ENCODE data around the gene TBC1D3.
"Not testable (repeated sequence)": the region's sequence is repeated elsewhere in the genome, so short reads cannot be mapped to it uniquely, and the experiment has no call there.

Gene TBC1D3

DNA sequence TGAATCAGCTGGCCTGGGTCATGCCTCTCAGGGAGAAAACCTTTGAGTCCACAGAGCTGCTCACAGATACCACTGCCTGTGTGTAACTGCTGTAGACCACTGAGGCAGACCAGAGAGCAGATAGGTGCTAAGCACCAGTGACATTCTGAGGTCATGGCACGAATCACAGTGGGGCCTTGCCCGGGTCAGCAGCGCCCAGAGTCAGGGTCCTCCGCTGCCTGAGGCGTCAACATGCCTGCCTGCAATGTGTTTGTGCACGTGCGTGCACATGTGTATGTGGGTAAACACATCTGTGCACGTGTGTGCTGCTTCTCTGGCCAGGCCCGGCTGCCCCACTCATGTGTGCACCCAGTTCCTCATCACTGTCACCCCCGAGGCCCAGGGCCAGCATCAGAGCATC lies at the start of gene TBC1D3:
Gene TBC1D3, minus strand, starts transcription at position 101 of the 400 bp plus-strand sequence. CDS start 1,526 bp downstream, outside the sequence.
- H3K4me3 ChIP-seq (ENCODE audit: low read depth, low read length); DNase-seq (ENCODE audit: low read depth, low spot score); in situ Hi-C loops (cut with HindIII; ENCODE audit: low sequenced_read_pairs): not testable (repeated sequence)

- DNase-seq (ENCODE audit: low read depth, low spot score); H3K4me3 ChIP-seq (ENCODE audit: low read depth, low read length); in situ Hi-C loops (cut with HindIII; ENCODE audit: low sequenced_read_pairs): not testable (repeated sequence)
Observed at GRCh38 chr17:38232790-38233189, 40.4 kb upstream of the TBC1D3 start.

- H3K4me3 ChIP-seq (ENCODE audit: low read depth, low read length); DNase-seq (ENCODE audit: low read depth, low spot score); in situ Hi-C loops (cut with HindIII; ENCODE audit: low sequenced_read_pairs): not testable (repeated sequence)
Observed at GRCh38 chr17:38225844-38226495, 33.6 kb upstream of the TBC1D3 start.

DNA sequence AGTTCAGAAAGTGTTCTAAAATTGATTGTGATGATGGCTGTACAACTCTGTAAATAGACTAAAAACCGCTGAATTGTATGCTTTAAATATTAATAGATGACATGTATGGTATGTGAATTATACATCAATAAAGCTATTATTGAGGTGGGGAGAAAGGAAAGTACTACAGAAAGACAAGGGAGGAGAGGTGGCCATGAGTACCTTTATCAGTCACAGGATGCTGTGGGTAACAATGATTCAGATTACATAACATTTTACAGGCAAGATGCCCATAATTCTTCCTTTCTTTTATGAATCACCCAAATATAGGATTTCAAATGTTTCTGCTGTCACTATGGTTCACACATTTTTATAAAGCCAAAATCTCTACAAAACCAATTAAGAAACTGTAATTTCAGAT lies 28.5 kb upstream of the TBC1D3 start:
- in situ Hi-C loops (cut with HindIII; ENCODE audit: low sequenced_read_pairs); DNase-seq (ENCODE audit: low read depth, low spot score); H3K4me3 ChIP-seq (ENCODE audit: low read depth, low read length): not testable (repeated sequence)

DNA sequence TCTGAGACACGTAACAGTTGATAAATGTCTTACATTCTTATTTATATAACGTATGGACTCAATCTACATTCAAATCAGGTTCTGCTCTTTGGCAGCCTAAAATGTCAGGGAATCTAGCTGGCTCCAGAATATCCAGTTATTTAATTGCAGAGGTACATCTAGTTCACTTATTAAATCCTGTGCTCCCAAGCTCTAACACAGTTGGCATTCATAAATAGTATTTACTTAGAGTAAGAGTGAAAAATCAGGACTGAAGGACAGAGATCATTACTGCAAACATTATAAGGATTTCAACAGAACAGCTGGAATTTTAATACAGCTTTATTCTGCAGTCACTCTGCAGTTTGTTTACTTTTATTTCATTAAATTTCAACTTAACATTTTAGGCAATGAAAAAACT lies 7.9 kb upstream of the TBC1D3 start:
- in situ Hi-C loops (cut with HindIII; ENCODE audit: low sequenced_read_pairs); H3K4me3 ChIP-seq (ENCODE audit: low read depth, low read length); DNase-seq (ENCODE audit: low read depth, low spot score): not testable (repeated sequence)

DNA sequence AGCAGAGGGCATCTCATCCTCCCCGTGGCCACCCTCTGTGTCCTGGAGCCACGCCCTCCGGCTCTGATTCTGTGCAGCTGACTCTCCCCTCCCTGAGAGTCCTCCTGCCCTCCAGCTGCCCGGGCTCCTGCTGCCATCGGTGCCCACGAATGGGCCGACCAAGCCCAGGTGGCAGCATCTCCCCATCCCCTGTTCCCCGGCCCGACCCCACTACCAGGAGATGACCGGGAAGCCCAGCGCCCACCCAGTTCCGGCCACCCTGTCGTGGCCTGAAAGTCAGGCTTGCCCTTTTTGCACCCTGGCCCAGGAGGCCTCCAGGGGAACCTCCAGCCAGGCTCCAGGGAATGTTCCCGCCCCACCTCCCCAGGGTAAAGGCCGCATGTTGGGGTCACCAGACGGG lies 57.5 kb downstream of the TBC1D3 start:
- in situ Hi-C loops (cut with HindIII; ENCODE audit: low sequenced_read_pairs); DNase-seq (ENCODE audit: low read depth, low spot score); H3K4me3 ChIP-seq (ENCODE audit: low read depth, low read length): not testable (repeated sequence)

Measured in astrocyte of the spinal cord (primary cell).